Activated CD4-positive, alpha-beta memory T cell treated with anti-CD3 and anti-CD28 coated beads for 36 hours (primary cell): Measurements from ENCODE around the gene BCOR. TPM values are rescaled to one million over a fixed set of nuclear protein-coding genes. Genes with fewer than 3 reads are reported as not detected.

ENCODE experiments used
- CTCF ChIA-PET: fragments of 350-600 bp; sonication (Branson Sonifier 250); formaldehyde crosslinking; loops from one replicate; lab custom pipeline; 2021; ENCODE audit warnings: antibody characterized with exemption, inconsistent platforms; lab: Charles Lee
- POLR2A ChIA-PET: fragments of 350-600 bp; sonication (Branson Sonifier 250); formaldehyde crosslinking; loops from one replicate; lab custom pipeline; 2021; ENCODE audit warnings: antibody characterized with exemption; lab: Charles Lee
- DNase-seq: peaks from one replicate; pipeline ENCODE4 v3.0.0-alpha.2; 2020
- H3K27ac Mint-ChIP-seq: one replicate; pipeline ENCODE4 v1.8.0; 2021; ENCODE audit warnings: mixed read lengths
- H3K27me3 Mint-ChIP-seq: one replicate; pipeline ENCODE4 v1.8.0; 2021; ENCODE audit warnings: mixed read lengths
- H3K36me3 Mint-ChIP-seq: one replicate; pipeline ENCODE4 v1.8.0; 2021; ENCODE audit warnings: mixed read lengths
- H3K4me1 Mint-ChIP-seq: one replicate; pipeline ENCODE4 v1.8.0; 2021; ENCODE audit warnings: low read depth, mixed read lengths
- H3K4me3 Mint-ChIP-seq: one replicate; pipeline ENCODE4 v1.8.0; 2021; ENCODE audit warnings: mild to moderate bottlenecking, mixed read lengths
- H3K9me3 Mint-ChIP-seq: one replicate; pipeline ENCODE4 v1.8.0; 2021; ENCODE audit warnings: mixed read lengths
- intact Hi-C: fragments of 100-400 bp; cut with micrococcal nuclease; formaldehyde crosslinking; loops from one replicate; pipeline ENCODE4 v1.15.1; 2023
- total RNA-seq, 2 experiments: library from RNA; stranded (reverse); gene quantifications; one replicate each; pipeline ENCODE4 v1.2.3, GENCODE V29; 2021

BCOR gene
- total RNA-seq, 2 experiments from 2014 or later, result 33.7 to 35.0 TPM

DNA sequence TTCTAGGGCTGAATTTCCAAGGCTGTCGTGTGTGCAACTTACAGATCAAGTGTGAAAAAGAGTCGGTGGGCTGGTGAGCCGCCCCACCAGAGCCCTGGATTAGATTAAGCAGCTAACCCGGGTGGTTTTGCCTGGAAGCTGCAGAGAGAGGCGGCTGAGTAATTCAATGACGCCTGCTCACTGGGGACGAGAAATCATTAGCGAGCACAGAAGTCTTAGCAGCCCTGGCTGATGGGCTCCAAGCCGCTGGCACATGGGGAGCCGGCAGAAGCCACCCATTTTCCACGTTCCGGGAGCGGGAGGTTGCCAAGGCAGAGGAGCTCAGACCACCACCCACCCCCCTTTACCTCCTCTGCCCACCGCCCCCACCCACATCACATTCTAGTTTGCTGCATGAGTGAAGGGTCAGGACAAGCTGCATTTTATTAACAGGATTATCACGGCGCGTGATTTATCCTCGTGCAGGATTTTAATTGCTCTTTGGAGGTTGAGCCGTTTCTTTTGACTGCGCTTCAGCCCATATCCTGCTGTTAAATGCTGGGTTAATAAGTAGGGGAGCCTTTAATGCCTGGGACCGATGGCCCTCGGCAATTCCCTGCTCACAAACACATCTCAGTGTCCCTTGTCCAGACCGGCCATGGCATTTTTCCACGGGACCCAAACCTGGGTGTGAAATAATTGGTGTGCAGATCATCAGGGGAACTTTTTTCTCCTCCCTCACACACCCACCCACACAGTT lies 19.1 kb downstream of the BCOR start:
- H3K27ac Mint-ChIP-seq, result no peak overlapping the region
- peaks cover 16% of the 10 kb centered on the region for H3K36me3 Mint-ChIP-seq
- intact Hi-C loops, result no loop called here
- H3K27me3 Mint-ChIP-seq, result no peaks in the 10 kb centered on the region
- no peaks in the 10 kb centered on the region for H3K9me3 Mint-ChIP-seq
- H3K4me3 Mint-ChIP-seq, result no peak overlapping the region
- ChIA-PET CTCF (no interaction called here), POLR2A (interaction anchor here (0.6 to 0.8 kb wide), 2 partner anchors 57 to 824 kb away, joined by 3 read pairs; no protein-coding TSS in a partner anchor)
- peaks cover 47% of the 10 kb centered on the region for H3K4me1 Mint-ChIP-seq
- no peak for DNase-seq

DNA sequence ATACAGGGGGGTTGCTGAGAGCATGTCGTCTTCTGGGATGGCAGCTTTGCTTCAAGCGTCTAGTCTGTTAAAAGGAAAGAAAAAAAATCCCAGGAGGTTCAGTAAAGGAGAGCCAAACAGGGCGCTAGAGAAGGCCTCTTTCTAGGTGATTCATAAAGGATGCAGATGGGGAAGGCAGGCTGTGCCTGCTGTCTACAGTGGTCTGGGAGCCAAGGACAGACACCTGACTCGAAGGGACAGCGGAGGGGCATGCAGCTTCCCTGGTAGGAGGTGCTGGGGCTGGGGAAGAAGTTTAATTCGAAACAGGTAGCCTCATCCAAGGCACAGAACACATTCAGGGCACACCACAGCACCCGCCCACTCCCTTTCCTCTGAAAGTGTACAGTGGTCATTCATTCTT lies 19.9 kb downstream of the BCOR start:
- no peaks in the 10 kb centered on the region for H3K9me3 Mint-ChIP-seq
- ChIA-PET POLR2A (interaction anchor here (0.6 to 0.7 kb wide), 2 partner anchors 24 to 56 kb away, joined by 3 read pairs; no protein-coding TSS in a partner anchor), CTCF (no interaction called here)
- H3K4me1 Mint-ChIP-seq, result peaks cover 47% of the 10 kb centered on the region
- intact Hi-C loops, result no loop called here
- H3K27me3 Mint-ChIP-seq, result no peaks in the 10 kb centered on the region
- DNase-seq, result no peak
- H3K27ac Mint-ChIP-seq, result no peak overlapping the region
- H3K36me3 Mint-ChIP-seq, result peaks cover 21% of the 10 kb centered on the region
- no peak overlapping the region for H3K4me3 Mint-ChIP-seq

DNA sequence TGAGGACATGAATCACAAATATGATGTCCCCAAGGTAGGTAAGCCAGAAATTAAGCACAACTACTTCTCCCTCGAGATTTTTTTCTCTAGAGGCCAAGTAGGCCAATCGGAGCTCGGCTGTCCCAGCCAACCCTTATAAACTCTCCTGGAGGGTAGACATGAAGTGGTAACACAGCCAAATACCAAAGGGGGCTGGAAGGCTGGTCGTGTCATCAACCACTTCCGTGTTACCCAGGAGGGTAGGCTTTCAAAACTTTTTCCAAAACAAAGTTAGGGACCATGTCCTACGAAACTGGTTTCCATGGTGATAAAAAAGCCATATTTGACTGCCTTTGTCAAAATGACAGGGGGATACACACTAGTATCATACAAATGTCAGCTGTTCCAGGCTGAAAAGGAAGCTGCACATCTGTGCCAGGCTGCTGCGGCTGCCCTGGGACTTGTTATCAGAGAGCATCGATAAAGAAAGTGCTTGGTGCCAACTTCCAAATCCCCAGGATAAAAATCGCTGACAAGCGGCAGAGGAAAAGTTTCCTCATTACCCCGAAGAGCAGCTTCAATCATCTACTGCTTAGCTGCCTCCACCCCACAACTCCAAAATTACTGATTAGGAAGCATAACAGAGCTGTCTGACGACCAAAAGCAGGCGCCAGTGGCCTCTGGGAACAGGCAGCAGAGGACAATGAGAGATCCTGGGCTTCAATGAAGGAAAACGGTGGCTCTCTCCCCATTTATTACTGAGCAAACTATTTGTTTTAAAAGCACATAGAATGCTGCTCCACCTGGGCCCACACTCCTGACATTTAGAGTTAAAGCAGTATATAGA lies 20.8 kb downstream of the BCOR start:
- no peaks in the 10 kb centered on the region for H3K27me3 Mint-ChIP-seq
- H3K4me3 Mint-ChIP-seq, result no peak overlapping the region
- peaks cover 42% of the 10 kb centered on the region for H3K4me1 Mint-ChIP-seq
- peaks cover 24% of the 10 kb centered on the region for H3K36me3 Mint-ChIP-seq
- H3K27ac Mint-ChIP-seq, result no peak overlapping the region
- H3K9me3 Mint-ChIP-seq, result no peaks in the 10 kb centered on the region
- POLR2A ChIA-PET, result interaction anchor here (0.7 kb wide), 1 partner anchor 23 kb away, joined by 3 read pairs; no protein-coding TSS in a partner anchor
- no peak for DNase-seq
- intact Hi-C loops, result no loop called here
- CTCF ChIA-PET, result no interaction called here

DNA sequence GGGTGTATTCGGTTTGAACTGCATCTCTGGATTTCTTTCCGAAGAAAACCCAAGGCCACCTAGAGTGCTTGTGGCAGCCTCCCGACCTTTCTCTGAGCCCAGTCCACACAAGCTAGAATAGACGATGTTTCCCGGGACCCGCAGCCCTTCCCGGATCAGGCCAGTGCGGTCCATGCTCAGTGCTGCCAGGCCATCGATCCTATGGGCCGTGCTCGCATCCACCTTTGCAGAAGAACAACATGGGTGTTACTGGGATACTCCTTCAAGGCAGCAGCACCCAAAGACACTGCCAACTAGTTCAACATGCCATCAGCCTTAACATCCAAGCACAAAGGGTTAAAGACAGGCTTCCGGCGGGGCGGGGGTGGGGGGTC lies 22.8 kb downstream of the BCOR start:
- DNase-seq, result no peak
- Mint-ChIP-seq H3K27me3 (no peaks in the 10 kb centered on the region), H3K27ac (no peak overlapping the region), H3K36me3 (peaks cover 34% of the 10 kb centered on the region), H3K4me3 (no peak overlapping the region), H3K9me3 (no peaks in the 10 kb centered on the region), H3K4me1 (peaks cover 37% of the 10 kb centered on the region)
- POLR2A ChIA-PET, result no interaction called here
- CTCF ChIA-PET, result no interaction called here
- intact Hi-C loops, result no loop called here

DNA sequence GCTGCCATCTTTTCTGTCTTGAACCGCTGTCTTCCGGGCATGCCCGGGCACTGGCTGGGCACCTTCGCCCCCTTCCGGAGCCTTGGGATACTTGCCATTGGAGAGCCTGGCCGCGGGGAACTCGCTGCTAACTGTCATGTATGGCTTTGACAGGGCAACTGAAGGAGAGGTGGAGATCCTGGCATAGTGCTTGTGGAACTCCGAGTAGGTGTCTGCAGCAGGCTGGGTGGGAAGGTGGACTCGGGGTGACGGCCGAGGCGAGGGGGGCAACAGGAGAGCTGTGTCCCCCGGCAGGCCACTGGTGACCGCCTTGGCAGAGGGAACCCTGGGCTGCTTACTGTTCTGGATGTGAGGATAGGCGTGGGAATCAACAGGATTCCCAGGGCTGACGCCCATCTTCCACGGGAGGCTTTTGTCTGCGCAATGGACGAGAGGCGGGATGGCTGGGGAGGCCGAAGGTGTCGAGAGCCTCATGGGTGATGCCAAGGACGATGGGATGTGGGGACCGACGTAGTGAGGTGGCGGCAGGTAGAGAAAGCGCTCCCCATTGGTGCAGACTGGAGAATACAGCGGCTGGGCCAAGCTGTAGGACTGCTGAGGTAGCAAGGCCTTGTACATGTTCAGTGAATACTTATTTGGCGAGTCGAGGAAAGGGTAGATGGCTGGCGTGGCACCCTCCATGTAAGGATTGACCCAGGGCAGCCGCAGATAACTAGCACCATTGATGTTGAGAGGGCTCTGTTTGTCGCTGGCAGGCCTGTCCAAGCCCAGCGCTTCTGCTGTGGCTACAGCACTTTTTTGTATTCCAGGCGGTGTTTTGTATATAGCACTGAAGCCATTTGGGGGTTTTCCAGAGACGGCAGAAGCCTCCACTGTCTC lies 23.4 kb downstream of the BCOR start:
- Mint-ChIP-seq H3K27me3 (no peaks in the 10 kb centered on the region), H3K9me3 (no peaks in the 10 kb centered on the region), H3K36me3 (peaks cover 36% of the 10 kb centered on the region), H3K4me1 (peaks cover 31% of the 10 kb centered on the region), H3K4me3 (no peak overlapping the region), H3K27ac (no peak overlapping the region)
- DNase-seq, result no peak
- intact Hi-C loops, result no loop called here
- ChIA-PET POLR2A (no interaction called here), CTCF (no interaction called here)

DNA sequence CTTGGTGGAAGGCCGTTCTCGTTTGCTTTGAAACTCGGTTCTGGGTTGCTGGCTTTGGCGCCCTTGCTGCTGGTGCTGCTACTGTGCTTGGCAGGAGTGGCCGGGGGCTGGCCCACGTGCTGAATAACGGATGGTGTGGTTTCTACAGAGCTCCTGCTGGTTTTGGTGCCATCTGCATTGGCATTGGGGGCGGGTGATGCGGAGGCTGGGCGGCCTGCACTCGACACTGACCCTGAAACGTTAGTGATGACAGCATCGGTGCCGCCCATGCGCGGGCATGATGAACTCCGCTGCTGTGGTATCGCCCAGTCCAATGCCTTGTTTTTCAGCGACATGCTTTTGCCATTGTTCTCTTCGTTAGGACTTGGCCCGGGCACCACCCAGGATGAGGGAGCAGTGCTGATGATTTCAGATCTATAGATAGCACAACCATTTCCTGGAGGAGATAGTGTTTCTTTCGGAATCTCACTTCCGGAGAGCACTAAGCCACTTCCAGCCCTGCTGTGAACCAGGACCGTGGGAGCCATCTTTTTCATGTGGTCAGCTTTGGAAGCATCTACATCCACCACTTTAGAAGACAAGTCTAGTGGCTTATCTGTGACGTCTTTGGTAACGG lies 24.2 kb downstream of the BCOR start:
- intact Hi-C loops, result no loop called here
- Mint-ChIP-seq H3K36me3 (peaks cover 40% of the 10 kb centered on the region), H3K4me1 (peaks cover 27% of the 10 kb centered on the region), H3K4me3 (no peak overlapping the region), H3K9me3 (no peaks in the 10 kb centered on the region), H3K27me3 (no peaks in the 10 kb centered on the region), H3K27ac (no peak overlapping the region)
- DNase-seq, result no peak
- ChIA-PET POLR2A (no interaction called here), CTCF (no interaction called here)

DNA sequence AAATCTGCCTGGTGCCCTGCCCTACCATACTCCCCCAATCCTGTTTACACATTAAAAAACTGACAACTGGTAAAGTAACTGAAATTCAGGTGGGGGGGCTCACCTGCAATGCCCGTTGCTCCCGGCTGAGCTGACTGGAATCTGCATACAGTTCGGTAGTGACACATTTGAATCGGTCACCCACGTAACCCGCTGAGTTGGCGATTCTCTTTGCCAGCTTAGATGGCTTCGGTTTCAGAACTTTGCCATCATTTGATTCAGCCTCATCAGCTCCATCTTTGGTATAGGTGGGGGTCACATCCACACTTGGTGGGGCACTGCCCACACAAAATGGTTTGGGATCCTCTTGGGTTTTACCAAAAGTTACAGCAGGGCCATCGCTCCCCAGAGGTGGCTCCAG lies 25.5 kb downstream of the BCOR start:
- H3K4me1 Mint-ChIP-seq, result peaks cover 31% of the 10 kb centered on the region
- H3K27me3 Mint-ChIP-seq, result no peaks in the 10 kb centered on the region
- CTCF ChIA-PET, result no interaction called here
- H3K9me3 Mint-ChIP-seq, result no peaks in the 10 kb centered on the region
- no peak for DNase-seq
- H3K27ac Mint-ChIP-seq, result no peak overlapping the region
- peaks cover 46% of the 10 kb centered on the region for H3K36me3 Mint-ChIP-seq
- H3K4me3 Mint-ChIP-seq, result no peak overlapping the region
- intact Hi-C loops, result no loop called here
- POLR2A ChIA-PET, result no interaction called here

DNA sequence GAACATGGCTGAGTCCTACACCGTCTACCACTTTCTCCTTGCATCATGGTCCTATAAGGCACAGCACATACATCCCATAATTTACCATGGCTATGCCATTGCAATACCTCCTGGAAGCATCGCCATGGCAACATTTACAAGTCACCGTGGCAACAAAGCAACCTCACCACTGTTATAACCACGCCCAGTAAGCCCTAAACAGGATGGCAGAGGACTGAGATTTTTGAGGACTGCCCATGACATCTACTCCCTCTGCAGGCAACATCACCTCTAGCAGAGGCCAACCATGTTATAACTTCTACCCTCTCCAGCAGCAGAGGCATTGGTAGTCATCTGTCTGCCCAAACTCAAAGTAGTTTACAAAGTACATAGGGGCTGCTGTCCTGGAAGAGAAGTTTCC lies 29.7 kb downstream of the BCOR start:
- no peak overlapping the region for H3K4me3 Mint-ChIP-seq
- H3K27ac Mint-ChIP-seq, result no peak overlapping the region
- DNase-seq, result peak; percentile 27
- H3K27me3 Mint-ChIP-seq, result no peaks in the 10 kb centered on the region
- intact Hi-C loops, result loop anchor here (5.0 kb wide), 1 partner anchor 46 kb away; no protein-coding TSS in a partner anchor
- peaks cover 55% of the 10 kb centered on the region for H3K4me1 Mint-ChIP-seq
- peaks cover 49% of the 10 kb centered on the region for H3K36me3 Mint-ChIP-seq
- ChIA-PET POLR2A (no interaction called here), CTCF (no interaction called here)
- H3K9me3 Mint-ChIP-seq, result no peaks in the 10 kb centered on the region

DNA sequence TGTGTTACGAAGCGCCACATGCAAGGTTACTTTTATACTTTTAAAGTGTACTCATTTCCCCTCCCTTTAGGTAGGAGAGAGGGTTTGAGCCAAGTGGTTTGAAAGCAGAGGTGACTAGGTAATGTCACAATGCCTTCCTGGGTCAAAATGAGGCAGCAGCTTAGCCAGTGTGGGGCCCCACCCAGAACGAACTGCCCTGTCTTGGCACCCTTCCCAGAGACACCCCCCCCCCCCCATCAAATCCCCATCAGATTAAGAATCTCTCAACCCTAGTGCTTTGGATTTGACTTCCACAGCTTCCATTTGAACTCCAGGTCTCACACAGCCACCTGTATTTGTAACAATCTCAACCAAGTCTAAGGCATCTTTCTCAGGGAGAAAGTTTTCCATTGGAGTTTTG lies 31.1 kb downstream of the BCOR start:
- DNase-seq, result no peak
- no peaks in the 10 kb centered on the region for H3K9me3 Mint-ChIP-seq
- no peak overlapping the region for H3K27ac Mint-ChIP-seq
- no peak overlapping the region for H3K4me3 Mint-ChIP-seq
- CTCF ChIA-PET, result interaction anchor here (0.7 kb wide), 1 partner anchor 246 kb away, joined by 3 read pairs; no protein-coding TSS in a partner anchor
- H3K4me1 Mint-ChIP-seq, result peaks cover 51% of the 10 kb centered on the region
- no peaks in the 10 kb centered on the region for H3K27me3 Mint-ChIP-seq
- peaks cover 46% of the 10 kb centered on the region for H3K36me3 Mint-ChIP-seq
- intact Hi-C loops, result loop anchor here (5.0 kb wide), 1 partner anchor 44 kb away; no protein-coding TSS in a partner anchor
- POLR2A ChIA-PET, result no interaction called here

DNA sequence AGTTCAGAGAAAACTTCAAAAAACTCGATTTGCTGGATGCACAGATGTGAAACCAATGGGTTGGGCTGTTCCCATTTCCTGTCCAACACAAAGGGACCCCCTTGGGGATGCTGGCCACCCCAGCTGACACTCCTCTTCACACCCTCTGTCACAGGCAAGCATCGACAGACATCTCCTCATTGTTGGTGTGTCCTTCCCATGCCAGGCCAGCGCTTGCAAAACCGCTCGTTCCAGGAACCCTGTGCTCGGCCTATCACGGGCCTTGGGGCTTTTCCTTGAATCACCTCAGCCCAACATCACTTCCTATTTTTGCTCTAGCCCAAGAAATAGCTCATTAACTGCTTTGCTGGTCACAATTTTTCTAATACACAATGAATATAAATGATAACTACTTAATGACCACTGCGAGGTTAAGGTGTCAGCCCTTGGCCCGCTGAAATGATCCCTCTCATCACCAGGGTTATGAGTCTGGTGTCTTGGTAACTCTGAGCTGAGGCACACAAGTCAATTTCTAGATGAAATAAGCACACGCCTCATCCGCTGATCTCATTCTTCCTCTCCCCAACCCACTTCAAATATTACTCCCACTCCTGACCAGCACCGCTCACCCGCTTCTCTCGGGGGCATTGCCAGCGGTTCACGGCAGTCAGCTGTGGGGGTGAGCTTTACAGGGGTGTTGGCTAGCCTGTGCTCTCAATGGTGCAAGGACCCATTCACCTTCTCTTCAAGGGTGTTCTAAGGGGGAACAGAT lies 32.3 kb downstream of the BCOR start:
- H3K36me3 Mint-ChIP-seq, result peaks cover 48% of the 10 kb centered on the region
- H3K4me1 Mint-ChIP-seq, result peaks cover 49% of the 10 kb centered on the region
- intact Hi-C loops, result loop anchor here (5.0 kb wide), 1 partner anchor 43 kb away; no protein-coding TSS in a partner anchor
- peak overlapping the region; percentile 72 for H3K27ac Mint-ChIP-seq
- ChIA-PET CTCF (no interaction called here), POLR2A (no interaction called here)
- no peak overlapping the region for H3K4me3 Mint-ChIP-seq
- no peaks in the 10 kb centered on the region for H3K27me3 Mint-ChIP-seq
- no peaks in the 10 kb centered on the region for H3K9me3 Mint-ChIP-seq
- DNase-seq, result peak; percentile 44

DNA sequence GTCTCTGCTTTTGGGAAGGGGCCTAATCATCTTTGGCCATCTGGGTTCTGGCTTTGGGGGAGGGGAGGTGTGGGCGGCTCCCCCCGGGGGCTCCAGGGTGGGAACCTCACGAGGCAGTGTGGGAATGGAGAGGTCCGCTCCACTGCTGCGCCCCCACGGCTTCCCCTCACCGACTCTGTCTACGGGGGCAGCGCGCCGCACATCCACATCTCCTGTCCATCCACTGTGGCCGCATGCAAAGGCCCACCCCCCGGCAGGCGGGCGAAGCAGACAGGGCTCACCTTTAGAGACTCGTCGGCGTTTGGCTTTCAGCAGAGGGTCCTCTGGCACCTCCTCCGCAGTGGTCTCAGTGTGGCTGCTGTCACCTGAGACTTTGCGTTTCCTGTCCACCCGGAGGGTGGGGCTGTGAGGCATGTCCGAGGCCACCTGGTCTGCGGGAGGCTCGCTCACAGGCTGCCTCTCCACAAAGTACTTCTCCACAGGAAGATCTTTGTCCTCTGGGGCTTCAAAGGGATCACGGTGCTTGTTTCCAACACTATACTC lies 33.6 kb downstream of the BCOR start:
- POLR2A ChIA-PET, result interaction anchor here (0.7 kb wide), 1 partner anchor 337 kb away, joined by 3 read pairs; no protein-coding TSS in a partner anchor
- no peaks in the 10 kb centered on the region for H3K9me3 Mint-ChIP-seq
- CTCF ChIA-PET, result no interaction called here
- no peaks in the 10 kb centered on the region for H3K27me3 Mint-ChIP-seq
- H3K27ac Mint-ChIP-seq, result no peak overlapping the region
- no peak overlapping the region for H3K4me3 Mint-ChIP-seq
- no peak for DNase-seq
- peaks cover 46% of the 10 kb centered on the region for H3K4me1 Mint-ChIP-seq
- peaks cover 41% of the 10 kb centered on the region for H3K36me3 Mint-ChIP-seq
- intact Hi-C loops, result no loop called here
